Peyer's patch (tissue), 4 donors: Measurements from ENCODE around the gene ARFIP1. TPM values are rescaled to one million over a fixed set of nuclear protein-coding genes. Genes with fewer than 3 reads are reported as not detected.
"Not testable (repeated sequence)": the region's sequence is repeated elsewhere in the genome, so short reads cannot be mapped to it uniquely, and the experiment has no call there.

ENCODE experiments used
- DNase-seq, 3 donors: peaks; one replicate each; pipeline ENCODE4 v3.0.0-alpha.2; 2017 to 2019
- H3K27ac ChIP-seq, 4 donors: fragments of 200-600 bp; sonication (generic); one replicate each; pipeline ENCODE4 v1.5.1; 2016 to 2019
- H3K27me3 ChIP-seq, 2 donors: fragments of 200-600 bp; sonication (generic); one replicate each; pipeline ENCODE4 v1.5.1; 2019
- H3K36me3 ChIP-seq, 3 donors: fragments of 200-600 bp; sonication (generic); one replicate each; pipeline ENCODE4 v1.5.1; 2016 to 2019
- H3K4me1 ChIP-seq, 4 donors: fragments of 200-600 bp; sonication (generic); one replicate each; pipeline ENCODE4 v1.5.1; 2016 to 2019
- H3K4me3 ChIP-seq, 4 donors: fragments of 200-600 bp; sonication (generic); 1 replicate in 3 of 4; 2 replicates in 1 of 4; pipeline ENCODE4 v1.5.1; 2016 to 2019; ENCODE audit warnings: mild to moderate bottlenecking in 1 of 4
- H3K9me3 ChIP-seq, 4 donors: fragments of 200-600 bp; sonication (generic); one replicate each; pipeline ENCODE4 v1.5.1; 2016 to 2019; ENCODE audit warnings: mild to moderate bottlenecking in 1 of 4
- POLR2A ChIP-seq, 2 donors: fragments of 450-650 bp; IDR thresholded peaks; one replicate each; pipeline ENCODE4 v1.5.1; 2017; ENCODE audit warnings: antibody characterized with exemption in 2 of 2, mild to moderate bottlenecking in 2 of 2, moderate library complexity in 2 of 2
- total RNA-seq, 4 donors: library from RNA; depleted of rRNA; stranded (reverse); fragments of >200 nt; gene quantifications; one replicate each; pipeline ENCODE4 v1.1.0, GENCODE V29; 2016
- TF ChIP-seq, protein P1 (sequence below), 6 experiments: fragments of 450-650 bp in 4 of 6; fragments of 200-600 bp in 2 of 6; sonication (generic) in 1 of 6; IDR thresholded peaks; one replicate each; pipeline ENCODE4 v1.5.1; 2017 to 2019; ENCODE audit warnings: antibody characterized with exemption in 6 of 6, mild to moderate bottlenecking in 3 of 6, moderate library complexity in 1 of 6

ARFIP1 gene
- total RNA-seq, 4 donors from 2014 or later: 24.5 to 44.6 (median 36.3) TPM

DNA sequence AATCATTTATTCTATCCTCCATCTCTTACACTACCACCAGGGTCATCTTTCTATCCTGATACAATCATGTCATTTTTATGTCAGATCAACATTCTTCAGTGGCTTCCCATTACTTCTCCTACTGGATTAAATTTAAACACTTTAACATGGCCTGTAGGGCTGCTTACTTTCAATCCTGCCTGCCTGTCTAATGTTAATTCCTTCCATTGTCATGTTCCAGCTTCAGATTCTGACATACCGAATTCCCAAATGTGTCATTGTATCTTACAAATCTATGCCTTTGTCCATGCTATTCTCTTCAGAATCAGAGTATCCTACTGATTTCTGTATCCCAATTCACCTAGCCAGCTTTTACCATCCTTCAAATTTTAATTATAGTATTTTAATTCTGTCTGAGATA, 106.4 kb downstream of the ARFIP1 start:
- Histone ChIP-seq H3K4me1 (no peaks in the 10 kb centered on the region), H3K36me3 (peaks cover 0 to 35% (median 0%) of the 10 kb centered on the region in 3 donors), H3K9me3 (no peaks in the 10 kb centered on the region), H3K4me3 (no peak overlapping the region), H3K27ac (no peak overlapping the region), H3K27me3 (no peaks in the 10 kb centered on the region)
- DNase-seq: no peak
- TF ChIP-seq, protein P1, sequence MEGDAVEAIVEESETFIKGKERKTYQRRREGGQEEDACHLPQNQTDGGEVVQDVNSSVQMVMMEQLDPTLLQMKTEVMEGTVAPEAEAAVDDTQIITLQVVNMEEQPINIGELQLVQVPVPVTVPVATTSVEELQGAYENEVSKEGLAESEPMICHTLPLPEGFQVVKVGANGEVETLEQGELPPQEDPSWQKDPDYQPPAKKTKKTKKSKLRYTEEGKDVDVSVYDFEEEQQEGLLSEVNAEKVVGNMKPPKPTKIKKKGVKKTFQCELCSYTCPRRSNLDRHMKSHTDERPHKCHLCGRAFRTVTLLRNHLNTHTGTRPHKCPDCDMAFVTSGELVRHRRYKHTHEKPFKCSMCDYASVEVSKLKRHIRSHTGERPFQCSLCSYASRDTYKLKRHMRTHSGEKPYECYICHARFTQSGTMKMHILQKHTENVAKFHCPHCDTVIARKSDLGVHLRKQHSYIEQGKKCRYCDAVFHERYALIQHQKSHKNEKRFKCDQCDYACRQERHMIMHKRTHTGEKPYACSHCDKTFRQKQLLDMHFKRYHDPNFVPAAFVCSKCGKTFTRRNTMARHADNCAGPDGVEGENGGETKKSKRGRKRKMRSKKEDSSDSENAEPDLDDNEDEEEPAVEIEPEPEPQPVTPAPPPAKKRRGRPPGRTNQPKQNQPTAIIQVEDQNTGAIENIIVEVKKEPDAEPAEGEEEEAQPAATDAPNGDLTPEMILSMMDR (IDR thresholded peaks at IDR 0.05): no peak
- TF ChIP-seq POLR2A (IDR thresholded peaks at IDR 0.05): no peak

DNA sequence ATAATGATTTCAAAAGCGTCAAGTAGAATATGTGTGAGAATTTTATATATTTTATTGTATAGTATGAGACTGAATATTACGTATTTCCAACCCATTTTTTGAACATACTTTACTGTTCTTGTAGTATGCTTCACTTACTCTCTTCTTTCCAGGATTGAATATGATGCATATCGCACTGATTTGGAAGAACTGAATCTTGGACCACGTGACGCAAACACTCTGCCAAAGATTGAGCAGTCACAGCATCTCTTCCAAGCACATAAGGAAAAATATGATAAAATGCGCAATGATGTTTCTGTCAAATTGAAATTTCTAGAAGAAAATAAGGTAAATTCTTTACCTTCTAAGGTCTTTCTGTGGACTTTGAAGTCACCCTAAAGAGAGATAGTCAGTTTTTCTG, 108.2 kb downstream of the ARFIP1 start:
- Histone ChIP-seq H3K27me3 (no peaks in the 10 kb centered on the region), H3K27ac (no peak overlapping the region), H3K4me3 (no peak overlapping the region), H3K9me3 (no peaks in the 10 kb centered on the region), H3K4me1 (no peaks in the 10 kb centered on the region), H3K36me3 (peaks cover 0 to 43% (median 0%) of the 10 kb centered on the region in 3 donors)
- no peak for DNase-seq
- TF ChIP-seq, protein P1 (IDR thresholded peaks at IDR 0.05): no peak
- no peak for TF ChIP-seq POLR2A (IDR thresholded peaks at IDR 0.05)

DNA sequence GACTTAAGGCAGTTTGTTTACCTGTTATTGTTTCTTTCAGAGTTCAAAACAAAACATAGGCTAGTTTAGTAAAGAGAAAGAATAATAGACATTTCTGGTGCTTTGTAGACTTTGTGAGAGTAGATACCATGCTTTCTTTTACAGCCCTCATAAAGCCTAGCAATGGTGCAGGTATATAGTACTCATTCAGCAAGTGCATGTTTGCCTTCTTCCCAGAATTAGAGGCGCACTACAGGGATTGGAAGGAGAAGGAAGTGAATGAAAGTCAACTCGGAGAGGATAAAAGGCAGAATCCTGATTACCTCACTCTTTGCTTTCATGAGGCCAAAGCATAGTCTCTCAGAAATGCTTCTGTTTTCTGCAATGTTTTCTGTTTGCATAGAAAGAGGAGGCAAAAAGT, 113.2 kb downstream of the ARFIP1 start:
- no peak for DNase-seq
- no peaks in the 10 kb centered on the region for H3K27me3 ChIP-seq
- H3K27ac ChIP-seq: no peak overlapping the region
- H3K4me3 ChIP-seq: no peak overlapping the region
- TF ChIP-seq POLR2A (IDR thresholded peaks at IDR 0.05): no peak
- TF ChIP-seq, protein P1 (IDR thresholded peaks at IDR 0.05): no peak
- H3K36me3 ChIP-seq: peaks cover 0 to 31% (median 0%) of the 10 kb centered on the region in 3 donors
- no peaks in the 10 kb centered on the region for H3K4me1 ChIP-seq
- H3K9me3 ChIP-seq: no peaks in the 10 kb centered on the region

DNA sequence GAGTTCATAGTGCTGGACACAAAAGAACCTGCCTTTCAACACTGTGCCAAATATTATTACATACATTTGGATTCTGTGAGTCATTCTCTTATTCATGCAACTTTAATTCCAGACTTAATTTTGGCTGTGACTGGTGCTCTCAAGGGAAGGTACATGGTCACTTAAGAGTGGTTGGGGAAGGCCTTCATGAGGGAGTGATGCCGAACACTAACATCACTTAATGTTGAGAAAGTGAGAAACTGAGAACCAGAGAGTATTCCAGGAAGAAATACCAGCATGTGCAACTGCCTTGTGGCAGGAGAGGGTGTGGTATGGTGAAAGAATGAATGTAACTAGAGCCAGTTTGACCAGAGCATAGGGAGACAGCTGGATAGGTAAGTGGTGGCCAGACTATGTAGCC, 114.9 kb downstream of the ARFIP1 start:
- H3K27me3 ChIP-seq: no peaks in the 10 kb centered on the region
- H3K27ac ChIP-seq: no peak overlapping the region
- TF ChIP-seq POLR2A (IDR thresholded peaks at IDR 0.05): no peak
- TF ChIP-seq, protein P1 (IDR thresholded peaks at IDR 0.05): no peak
- no peaks in the 10 kb centered on the region for H3K9me3 ChIP-seq
- peaks cover 0 to 19% (median 0%) of the 10 kb centered on the region in 3 donors for H3K36me3 ChIP-seq
- no peak overlapping the region for H3K4me3 ChIP-seq
- DNase-seq: no peak
- H3K4me1 ChIP-seq: no peaks in the 10 kb centered on the region

DNA sequence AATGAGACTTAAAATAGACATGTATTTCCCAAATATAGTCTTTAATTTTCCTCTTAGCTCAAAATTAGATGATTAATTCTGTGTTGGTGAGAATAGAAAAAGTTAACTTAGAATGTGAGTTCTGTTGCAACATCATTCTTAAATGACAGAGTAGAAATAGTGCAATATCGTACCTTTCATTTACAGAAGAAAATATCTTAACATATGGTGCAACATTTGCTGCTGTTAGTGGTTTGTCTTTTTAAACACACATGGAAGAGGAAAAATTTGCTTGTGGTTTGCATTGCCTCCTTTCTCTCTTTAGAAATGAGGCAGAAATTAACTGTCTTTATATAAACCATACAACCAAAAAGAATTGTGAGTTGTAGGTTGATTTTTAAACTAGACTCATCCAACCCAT, 117.1 kb downstream of the ARFIP1 start:
- no peak for DNase-seq
- TF ChIP-seq, protein P1 (IDR thresholded peaks at IDR 0.05): no peak
- TF ChIP-seq POLR2A (IDR thresholded peaks at IDR 0.05): no peak
- Histone ChIP-seq H3K4me3 (no peak overlapping the region), H3K9me3 (no peaks in the 10 kb centered on the region), H3K27ac (no peak overlapping the region), H3K4me1 (no peaks in the 10 kb centered on the region), H3K36me3 (peaks cover 0 to 5% (median 0%) of the 10 kb centered on the region in 3 donors), H3K27me3 (no peaks in the 10 kb centered on the region)

DNA sequence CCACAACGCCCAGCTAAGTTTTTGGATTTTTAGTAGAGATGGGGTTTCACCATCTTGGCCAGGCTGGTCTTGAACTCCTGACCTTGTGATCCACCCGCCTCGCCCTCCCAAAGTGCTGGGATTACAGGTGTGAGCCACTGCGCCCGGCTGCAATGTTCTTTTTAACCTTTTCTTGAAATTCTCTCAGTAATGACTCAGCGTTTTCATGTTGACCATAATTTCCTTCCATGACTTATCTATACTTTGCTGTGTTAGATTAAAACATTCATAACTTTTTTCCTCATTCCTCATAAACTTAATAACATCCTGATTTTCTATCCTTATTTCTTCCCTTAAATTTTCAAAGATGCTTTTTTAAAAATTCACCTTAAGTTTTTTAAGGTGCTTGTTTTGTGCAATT, 118.4 kb downstream of the ARFIP1 start:
- not testable (repeated sequence) for H3K36me3 ChIP-seq, H3K27me3 ChIP-seq, DNase-seq, H3K4me1 ChIP-seq, H3K4me3 ChIP-seq, H3K9me3 ChIP-seq, H3K27ac ChIP-seq
